SU-DHL-6 (cell line): ENCODE results near the gene TMEM198.

ENCODE experiments used
- H2AFZ ChIP-seq: fragments of 200-600 bp; sonication (generic); 2 replicates; pipeline ENCODE4 v1.6.1; 2014; ENCODE audit warnings: low read depth, mild to moderate bottlenecking, moderate library complexity, mixed read lengths, antibody characterized with exemption, low read length; ENCODE audit not compliant: severe bottlenecking
- H3F3A ChIP-seq: fragments of 200-600 bp; shearing (Covaris generic); 2 replicates; pipeline ENCODE4 v1.6.0; 2016; ENCODE audit warnings: antibody characterized with exemption, mild to moderate bottlenecking; ENCODE audit not compliant: insufficient read depth
- H3K27ac ChIP-seq: fragments of 200-600 bp; sonication (generic); 2 replicates; pipeline ENCODE4 v1.5.1; 2016; ENCODE audit warnings: low read depth, mild to moderate bottlenecking, low read length, moderate library complexity, mixed read lengths
- H3K27me3 ChIP-seq: fragments of 200-600 bp; sonication (generic), shearing (Covaris generic); 2 replicates; pipeline ENCODE4 v1.6.0; 2014; ENCODE audit warnings: mild to moderate bottlenecking, low read length
- H3K36me3 ChIP-seq: fragments of 200-600 bp; sonication (generic); 2 replicates; pipeline ENCODE4 v1.6.1; 2014; ENCODE audit warnings: mild to moderate bottlenecking, low read length, mixed read lengths
- H3K4me2 ChIP-seq: fragments of 300-600, 200-600 bp; shearing (Covaris generic), sonication (generic); 2 replicates; pipeline ENCODE4 v1.6.0; 2014; ENCODE audit warnings: low read length, low read depth, mild to moderate bottlenecking; ENCODE audit not compliant: poor library complexity, severe bottlenecking
- H3K4me3 ChIP-seq: fragments of 200-600 bp; sonication (generic); 2 replicates; pipeline ENCODE4 v1.5.1; 2014; ENCODE audit warnings: antibody characterized with exemption, low read length, mild to moderate bottlenecking, mixed read lengths; ENCODE audit not compliant: insufficient read depth, poor library complexity, severe bottlenecking
- H3K79me2 ChIP-seq: fragments of 200-600 bp; sonication (generic); 2 replicates; pipeline ENCODE4 v1.6.1; 2014; ENCODE audit warnings: mild to moderate bottlenecking, low read length, moderate library complexity; ENCODE audit not compliant: insufficient read depth
- H3K9ac ChIP-seq: fragments of 200-600 bp; sonication (generic); 2 replicates; pipeline ENCODE4 v1.7.0; 2014; ENCODE audit warnings: mild to moderate bottlenecking, low read length
- H3K9me2 ChIP-seq: fragments of 200-600 bp; sonication (generic); replicated peaks from 2 replicates; pipeline ENCODE4 v1.6.1; 2014; ENCODE audit warnings: low read length; ENCODE audit not compliant: insufficient read depth
- H3K9me3 ChIP-seq: fragments of 200-600 bp; sonication (generic); 2 replicates; pipeline ENCODE4 v1.6.1; 2014; ENCODE audit warnings: low read length, mixed read lengths; ENCODE audit not compliant: insufficient read depth
- H4K20me1 ChIP-seq: fragments of 200-600 bp; sonication (generic); 2 replicates; pipeline ENCODE4 v1.6.1; 2014; ENCODE audit warnings: low read depth, mild to moderate bottlenecking, antibody characterized with exemption, low read length, moderate library complexity, mixed read lengths
- CTCF ChIP-seq: fragments of 200-600 bp; sonication (generic); IDR thresholded peaks from one replicate; pipeline ENCODE4 v1.5.1; 2017; ENCODE audit warnings: antibody characterized with exemption, mild to moderate bottlenecking, low read length, moderate library complexity; ENCODE audit not compliant: insufficient read depth, poor library complexity, severe bottlenecking
- EZH2phosphoT487 ChIP-seq: fragments of 200-600 bp; sonication (generic), shearing (Covaris generic); conservative IDR thresholded peaks from 2 replicates; pipeline ENCODE4 v1.6.1; 2018; ENCODE audit warnings: mild to moderate bottlenecking, antibody characterized with exemption, low read length, moderate library complexity, mixed read lengths

Gene TMEM198

GRCh38 chr2:219549619-219550018, 5.8 kb downstream of the TMEM198 start:
- no peaks in the 10 kb centered on the region for H4K20me1 ChIP-seq
- H3K4me2 ChIP-seq = no peak overlapping the region
- no peak overlapping the region for H3K9ac ChIP-seq
- H3K4me3 ChIP-seq = no peak overlapping the region
- H3F3A ChIP-seq = no peaks in the 10 kb centered on the region
- no peak overlapping the region for H3K27ac ChIP-seq
- no peaks in the 10 kb centered on the region for H3K9me2 ChIP-seq
- no peak for TF ChIP-seq CTCF
- TF ChIP-seq EZH2phosphoT487 = no peak
- no peaks in the 10 kb centered on the region for H3K79me2 ChIP-seq
- no peaks in the 10 kb centered on the region for H3K27me3 ChIP-seq
- no peak overlapping the region for H2AFZ ChIP-seq
- no peaks in the 10 kb centered on the region for H3K36me3 ChIP-seq
- H3K9me3 ChIP-seq = no peaks in the 10 kb centered on the region

DNA sequence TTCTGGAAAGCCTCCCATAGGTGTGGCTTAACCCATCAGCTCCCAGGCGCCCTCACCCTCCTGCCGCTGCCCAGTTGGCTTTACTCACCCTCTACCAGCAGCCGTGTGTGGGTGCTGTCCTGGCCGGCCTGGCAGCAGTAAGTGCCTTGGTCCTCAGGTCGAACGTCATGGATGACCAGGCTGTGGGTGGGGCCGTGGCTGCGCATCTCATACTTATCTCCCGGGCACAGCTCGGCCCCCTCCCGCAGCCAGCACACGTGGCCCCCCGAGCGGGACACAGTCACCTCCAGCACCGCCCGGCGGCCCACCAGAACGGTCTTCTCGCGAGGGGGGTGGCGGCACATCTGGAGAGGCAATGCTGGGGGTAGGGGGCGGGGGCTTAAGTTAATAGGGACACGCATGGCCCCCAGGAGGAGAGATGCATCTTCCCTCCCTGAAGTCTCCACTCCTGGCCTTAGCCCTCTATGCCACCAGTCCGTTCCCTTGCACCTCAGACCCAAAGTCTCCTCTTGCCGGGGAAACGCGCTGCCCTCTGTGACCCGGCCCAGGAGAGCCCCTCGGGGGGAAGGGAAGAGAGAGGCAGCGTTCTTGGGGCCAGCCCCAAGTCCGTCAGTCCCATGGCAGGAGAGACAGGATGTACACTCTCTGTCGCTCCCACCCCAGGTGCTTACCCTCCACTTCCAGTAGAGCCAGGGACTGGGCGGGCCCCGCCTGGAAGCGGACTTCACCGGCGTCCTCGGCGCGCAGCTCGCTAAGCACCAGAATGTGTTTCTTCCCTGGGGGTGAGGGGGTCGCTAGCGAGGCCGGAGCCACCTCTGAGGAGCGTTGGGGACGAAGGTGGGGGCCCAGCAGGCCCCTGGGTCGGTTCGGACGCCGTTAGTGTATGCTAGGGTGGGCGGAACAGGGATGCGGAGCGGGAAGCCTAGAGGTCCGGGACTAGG, 7.9 kb downstream of the TMEM198 start:
- Histone ChIP-seq H3K27ac (no peak overlapping the region), H2AFZ (no peak overlapping the region), H3K27me3 (no peaks in the 10 kb centered on the region), H3K9ac (no peak overlapping the region), H3K9me2 (no peaks in the 10 kb centered on the region), H3K4me3 (no peak overlapping the region), H4K20me1 (no peaks in the 10 kb centered on the region), H3K36me3 (no peaks in the 10 kb centered on the region), H3K79me2 (no peaks in the 10 kb centered on the region), H3K4me2 (no peak overlapping the region), H3F3A (no peaks in the 10 kb centered on the region), H3K9me3 (no peaks in the 10 kb centered on the region)
- no peak for TF ChIP-seq CTCF
- TF ChIP-seq EZH2phosphoT487 = no peak

GRCh38 chr2:219552382-219553167, 8.7 kb downstream of the TMEM198 start:
- H3K79me2 ChIP-seq = no peaks in the 10 kb centered on the region
- no peaks in the 10 kb centered on the region for H4K20me1 ChIP-seq
- no peak for TF ChIP-seq CTCF
- TF ChIP-seq EZH2phosphoT487 = no peak
- no peak overlapping the region for H2AFZ ChIP-seq
- H3K9me3 ChIP-seq = no peaks in the 10 kb centered on the region
- H3K27ac ChIP-seq = no peak overlapping the region
- H3K27me3 ChIP-seq = no peaks in the 10 kb centered on the region
- no peak overlapping the region for H3K9ac ChIP-seq
- H3K4me3 ChIP-seq = no peak overlapping the region
- no peaks in the 10 kb centered on the region for H3K36me3 ChIP-seq
- H3F3A ChIP-seq = no peaks in the 10 kb centered on the region
- no peaks in the 10 kb centered on the region for H3K9me2 ChIP-seq
- no peak overlapping the region for H3K4me2 ChIP-seq
